H1 (cell line): Measurements from ENCODE around the gene CAPN13.

Source experiments
- CHD1 ChIP-seq: IDR thresholded peaks from 2 replicates; pipeline ENCODE4 v1.6.1; 2012; ENCODE audit warnings: low read depth, low read length, improper control_type of control experiment
- KDM5A ChIP-seq: fragments of 200-600 bp; IDR thresholded peaks from 2 replicates; pipeline ENCODE4 v1.7.1; 2012; ENCODE audit warnings: mild to moderate bottlenecking, low read length, inconsistent platforms, mixed read lengths
- RAD21 ChIP-seq, 2 experiments: IDR thresholded peaks in 1 of 2; conservative IDR thresholded peaks in 1 of 2; 2 replicates each; pipeline ENCODE4 v1.6.1; 2011; ENCODE audit warnings: low read depth in 2 of 2, low read length in 2 of 2, improper control_type of control experiment in 1 of 2, inconsistent platforms in 1 of 2, mild to moderate bottlenecking in 1 of 2, moderate library complexity in 1 of 2
- SP2 ChIP-seq: IDR thresholded peaks from 2 replicates; pipeline ENCODE4 v1.6.1; 2012; ENCODE audit warnings: mild to moderate bottlenecking, low read length, inconsistent platforms

- TF ChIP-seq RAD21 (IDR thresholded peaks at IDR 0.05 in 1 of 2, conservative IDR thresholded peaks at IDR 0.05 in 1 of 2; ENCODE audit: low read depth in 2 of 2, low read length in 2 of 2) (no peak), CHD1 (no peak), SP2 (no peak), KDM5A (no peak)
These were observed 49.5 kb downstream of the CAPN13 start for GRCh38 chr2:30757749-30758148.
